Suprapubic skin (tissue), 4 donors: ENCODE measurements around the gene SND1. TPM values are rescaled to one million over a fixed set of nuclear protein-coding genes. Genes with fewer than 3 reads are reported as not detected.

Experiments
- DNase-seq, 2 donors: peaks; one replicate each; pipeline ENCODE4 v3.0.0-alpha.2; 2019; ENCODE audit warnings: low spot score in 2 of 2
- H3K27ac ChIP-seq: fragments of 200-600 bp; sonication (generic); one replicate; pipeline ENCODE4 v1.5.1; 2019
- H3K27me3 ChIP-seq: fragments of 200-600 bp; sonication (generic); one replicate; pipeline ENCODE4 v1.5.1; 2019
- H3K36me3 ChIP-seq: fragments of 200-600 bp; sonication (generic); one replicate; pipeline ENCODE4 v1.5.1; 2019
- H3K4me1 ChIP-seq: fragments of 200-600 bp; sonication (generic); one replicate; pipeline ENCODE4 v1.5.1; 2019
- H3K4me3 ChIP-seq: fragments of 200-600 bp; sonication (generic); one replicate; pipeline ENCODE4 v1.5.1; 2019; ENCODE audit warnings: mild to moderate bottlenecking
- H3K9me3 ChIP-seq: fragments of 200-600 bp; sonication (generic); one replicate; pipeline ENCODE4 v1.5.1; 2019
- CTCF ChIP-seq, 2 donors: fragments of 200-600 bp in 1 of 2; fragments of 450-650 bp in 1 of 2; sonication (generic) in 1 of 2; IDR thresholded peaks; one replicate each; pipeline ENCODE4 v1.5.1; 2016 to 2019; ENCODE audit warnings: antibody characterized with exemption in 2 of 2, mild to moderate bottlenecking in 1 of 2, moderate library complexity in 1 of 2
- EP300 ChIP-seq: sonication (generic); formaldehyde crosslinking; IDR thresholded peaks from one replicate; pipeline ENCODE4 v1.6.1; 2017; ENCODE audit warnings: antibody characterized with exemption
- POLR2A ChIP-seq, 2 donors: fragments of 450-650 bp; IDR thresholded peaks; one replicate each; pipeline ENCODE4 v1.6.1; 2017; ENCODE audit warnings: antibody characterized with exemption in 2 of 2, mild to moderate bottlenecking in 2 of 2, moderate library complexity in 2 of 2
- POLR2AphosphoS5 ChIP-seq, 3 donors: sonication (generic); formaldehyde crosslinking; IDR thresholded peaks; one replicate each; pipeline ENCODE4 v1.6.1; 2017; ENCODE audit warnings: antibody characterized with exemption in 3 of 3
- WGBS: methylation state at CpG from one replicate; pipeline ENCODE4 v1.1.5; 2018; 5-methylcytosine and 5-hydroxymethylcytosine counted together
- total RNA-seq, 4 donors: library from RNA; depleted of rRNA; stranded (reverse); fragments of >200 nt; gene quantifications; one replicate each; pipeline ENCODE4 v1.1.0, GENCODE V29; 2016

SND1 gene
- total RNA-seq, 4 donors from 2014 or later = 72.2 to 99.8 (median 77.2) TPM

- H3K27ac ChIP-seq = no peak overlapping the region
- H3K4me1 ChIP-seq = no peaks in the 10 kb centered on the region
- no peaks in the 10 kb centered on the region for H3K27me3 ChIP-seq
- no peak for TF ChIP-seq POLR2A (IDR thresholded peaks at IDR 0.05)
- no peak for TF ChIP-seq CTCF (IDR thresholded peaks at IDR 0.05)
- no peak for TF ChIP-seq POLR2AphosphoS5 (IDR thresholded peaks at IDR 0.05)
- TF ChIP-seq EP300 = no peak
- no peak for DNase-seq
- 86% methylated on average over 6 of the region's 6 CpGs for WGBS
- no peak overlapping the region for H3K4me3 ChIP-seq
- no peaks in the 10 kb centered on the region for H3K36me3 ChIP-seq
- H3K9me3 ChIP-seq = no peaks in the 10 kb centered on the region
These were observed 348.9 kb downstream of the SND1 start for GRCh38 chr7:128000854-128001265.

- 86% methylated on average over 3 of the region's 3 CpGs for WGBS
- Histone ChIP-seq H3K27me3 (no peaks in the 10 kb centered on the region), H3K4me1 (no peaks in the 10 kb centered on the region), H3K27ac (no peak overlapping the region), H3K9me3 (no peaks in the 10 kb centered on the region), H3K4me3 (no peak overlapping the region), H3K36me3 (no peaks in the 10 kb centered on the region)
- TF ChIP-seq POLR2AphosphoS5 (IDR thresholded peaks at IDR 0.05) = no peak
- no peak for TF ChIP-seq CTCF (IDR thresholded peaks at IDR 0.05)
- TF ChIP-seq POLR2A (IDR thresholded peaks at IDR 0.05) = no peak
- TF ChIP-seq EP300 = no peak
- DNase-seq = no peak
These were observed 351.2 kb downstream of the SND1 start for GRCh38 chr7:128003167-128003566.

- TF ChIP-seq POLR2AphosphoS5 (IDR thresholded peaks at IDR 0.05) (no peak), POLR2A (IDR thresholded peaks at IDR 0.05) (no peak), CTCF (IDR thresholded peaks at IDR 0.05) (no peak), EP300 (no peak)
- Histone ChIP-seq H3K4me3 (no peak overlapping the region), H3K4me1 (no peaks in the 10 kb centered on the region), H3K36me3 (no peaks in the 10 kb centered on the region), H3K9me3 (no peaks in the 10 kb centered on the region), H3K27me3 (no peaks in the 10 kb centered on the region), H3K27ac (no peak overlapping the region)
- no peak for DNase-seq
- WGBS = 77% methylated on average over 2 of the region's 2 CpGs
These were observed 351.8 kb downstream of the SND1 start for GRCh38 chr7:128003787-128004186.

GRCh38 chr7:128004623-128005022, 352.6 kb downstream of the SND1 start:
- H3K9me3 ChIP-seq = no peaks in the 10 kb centered on the region
- DNase-seq = no peak
- TF ChIP-seq POLR2AphosphoS5 (IDR thresholded peaks at IDR 0.05) (no peak), EP300 (no peak), POLR2A (IDR thresholded peaks at IDR 0.05) (no peak), CTCF (IDR thresholded peaks at IDR 0.05) (no peak)
- no peaks in the 10 kb centered on the region for H3K4me1 ChIP-seq
- H3K36me3 ChIP-seq = no peaks in the 10 kb centered on the region
- H3K4me3 ChIP-seq = no peak overlapping the region
- H3K27me3 ChIP-seq = no peaks in the 10 kb centered on the region
- 97% methylated on average over 6 of the region's 6 CpGs for WGBS
- no peak overlapping the region for H3K27ac ChIP-seq

- Histone ChIP-seq H3K27me3 (no peaks in the 10 kb centered on the region), H3K36me3 (no peaks in the 10 kb centered on the region), H3K4me3 (no peak overlapping the region), H3K4me1 (no peaks in the 10 kb centered on the region), H3K27ac (no peak overlapping the region), H3K9me3 (no peaks in the 10 kb centered on the region)
- DNase-seq = no peak
- 84% methylated on average over 7 of the region's 7 CpGs for WGBS
- TF ChIP-seq POLR2AphosphoS5 (IDR thresholded peaks at IDR 0.05) (no peak), POLR2A (IDR thresholded peaks at IDR 0.05) (no peak), EP300 (no peak)
These were observed 353.1 kb downstream of the SND1 start for GRCh38 chr7:128005117-128005516.

- TF ChIP-seq CTCF (IDR thresholded peaks at IDR 0.05) (no peak), POLR2AphosphoS5 (IDR thresholded peaks at IDR 0.05) (no peak), POLR2A (IDR thresholded peaks at IDR 0.05) (no peak), EP300 (no peak)
- 89% methylated on average over 3 of the region's 3 CpGs for WGBS
- H3K27me3 ChIP-seq = no peaks in the 10 kb centered on the region
These were observed 353.8 kb downstream of the SND1 start for GRCh38 chr7:128005759-128006159.

More at GRCh38 chr7:128005759-128006159, 353.8 kb downstream of the SND1 start:
- H3K4me3 ChIP-seq = no peak overlapping the region
- H3K4me1 ChIP-seq = no peaks in the 10 kb centered on the region
- no peak for DNase-seq
- no peak overlapping the region for H3K27ac ChIP-seq
- H3K9me3 ChIP-seq = no peaks in the 10 kb centered on the region
- no peaks in the 10 kb centered on the region for H3K36me3 ChIP-seq
